GM18861 (cell line): Measurements from ENCODE around the gene RNF126.
"Not testable (repeated sequence)": the region's sequence is repeated elsewhere in the genome, so short reads cannot be mapped to it uniquely, and the experiment has no call there.

Experiments
- ATAC-seq: cut with Tn5 transposase; IDR thresholded peaks from one replicate; pipeline ENCODE4 v1.9.1; 2021; ENCODE audit not compliant: unreplicated experiment

The RNF126 gene

GRCh38 chr19:686589-687297, 23.7 kb upstream of the RNF126 start:
- ATAC-seq: no peak

- no peak for ATAC-seq
Measured at GRCh38 chr19:685454-685931, 22.5 kb upstream of the RNF126 start.

- ATAC-seq: no peak
Measured at GRCh38 chr19:682678-683320, 19.8 kb upstream of the RNF126 start.

GRCh38 chr19:681029-682019, 18.3 kb upstream of the RNF126 start:
- ATAC-seq: no peak

GRCh38 chr19:680287-681028, 17.4 kb upstream of the RNF126 start:
- peak; percentile 63 for ATAC-seq

- peak; percentile 20 for ATAC-seq
Measured at GRCh38 chr19:679418-680286, 16.6 kb upstream of the RNF126 start.

GRCh38 chr19:678791-679388, 15.9 kb upstream of the RNF126 start:
- ATAC-seq: no peak

GRCh38 chr19:677601-678436, 14.8 kb upstream of the RNF126 start:
- no peak for ATAC-seq

- no peak for ATAC-seq
Measured at GRCh38 chr19:677201-677600, 14.2 kb upstream of the RNF126 start.

- no peak for ATAC-seq
Measured at GRCh38 chr19:676339-677105, 13.5 kb upstream of the RNF126 start, which contains the start of gene FSTL3. Gene FSTL3, plus strand, starts transcription at chr19:676392. Its CDS starts 32 bp downstream, at chr19:676424.

GRCh38 chr19:676007-676338, 13.0 kb upstream of the RNF126 start:
- no peak for ATAC-seq

- no peak for ATAC-seq
Measured at GRCh38 chr19:674282-675151, 11.5 kb upstream of the RNF126 start.

GRCh38 chr19:670609-671075, 7.6 kb upstream of the RNF126 start:
- no peak for ATAC-seq

GRCh38 chr19:668675-669434, 5.8 kb upstream of the RNF126 start:
- ATAC-seq: not testable (repeated sequence)

- not testable (repeated sequence) for ATAC-seq
Measured at GRCh38 chr19:666985-667573, 4.1 kb upstream of the RNF126 start.
